HUES6 (cell line): ENCODE data around the gene GNPTG.

Experiments used
- H3K27ac ChIP-seq: 2 replicates; pipeline ENCODE4 v1.7.0; 2013; ENCODE audit warnings: low read depth, mild to moderate bottlenecking, low read length, inconsistent platforms
- H3K27me3 ChIP-seq: 2 replicates; pipeline ENCODE4 v1.6.1; 2013; ENCODE audit warnings: low read length; ENCODE audit not compliant: control insufficient read depth, insufficient read depth
- H3K36me3 ChIP-seq: 2 replicates; pipeline ENCODE4 v1.6.1; 2013; ENCODE audit warnings: low read length; ENCODE audit not compliant: control insufficient read depth, insufficient read depth
- H3K4me1 ChIP-seq: 2 replicates; pipeline ENCODE4 v1.6.1; 2013; ENCODE audit warnings: low read length; ENCODE audit not compliant: control insufficient read depth, insufficient read depth
- H3K4me3 ChIP-seq: 2 replicates; pipeline ENCODE4 v1.5.1; 2013; ENCODE audit warnings: low read depth, low read length
- H3K9ac ChIP-seq: one replicate; pipeline ENCODE4 v1.6.1; 2013; ENCODE audit warnings: mild to moderate bottlenecking, low read length
- H3K9me3 ChIP-seq: 2 replicates; pipeline ENCODE4 v1.6.1; 2013; ENCODE audit warnings: low read depth, low read length; ENCODE audit not compliant: control insufficient read depth, insufficient read depth

Gene GNPTG

DNA sequence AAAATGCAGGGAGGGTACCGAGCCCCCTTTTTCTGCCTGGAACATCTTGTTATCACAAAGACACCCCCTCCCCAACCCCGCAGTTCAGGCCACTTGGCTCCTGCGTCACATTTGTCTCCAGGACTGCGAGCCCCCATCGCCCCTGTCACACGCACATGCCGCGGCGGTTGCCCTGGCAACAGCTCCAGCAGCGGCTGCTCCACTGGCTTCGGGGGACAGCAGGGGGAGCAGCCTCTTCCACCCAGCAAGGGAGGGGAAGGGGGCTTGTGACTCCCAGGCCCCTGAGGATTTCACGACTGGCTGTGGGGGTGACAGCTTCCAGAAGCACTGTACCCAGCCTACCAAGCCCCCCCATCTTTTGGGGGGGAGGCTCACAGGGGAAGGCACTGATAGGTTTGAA lies 15.7 kb upstream of the GNPTG start:
- H3K27ac ChIP-seq, result no peak overlapping the region
- H3K9me3 ChIP-seq, result no peaks in the 10 kb centered on the region
- peaks cover 15% of the 10 kb centered on the region; the same call in 1 of the 2 replicates for H3K4me1 ChIP-seq
- H3K27me3 ChIP-seq, result peaks cover 96% of the 10 kb centered on the region
- H3K36me3 ChIP-seq, result no peaks in the 10 kb centered on the region
- H3K9ac ChIP-seq, result no peak overlapping the region
- H3K4me3 ChIP-seq, result no peak overlapping the region

DNA sequence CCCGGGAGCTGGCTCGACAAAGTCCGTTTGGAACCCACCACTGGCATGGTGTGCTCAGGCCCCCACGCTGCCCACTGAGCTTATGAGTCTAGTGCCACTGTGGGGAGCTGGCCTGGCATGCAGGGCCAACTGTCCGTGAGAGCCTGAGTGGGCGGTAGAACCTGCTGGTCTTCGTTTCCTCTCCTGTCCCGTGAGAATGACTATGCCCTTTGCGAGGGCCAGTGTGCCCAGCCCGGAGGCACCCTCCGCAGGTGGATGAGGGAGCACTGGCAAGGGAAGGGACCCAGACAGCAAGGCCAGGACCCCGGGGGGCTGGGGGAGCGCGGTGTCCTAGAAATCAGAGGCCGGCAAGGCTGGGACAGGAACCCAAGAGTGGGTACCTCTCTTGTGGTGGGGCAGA lies 15.1 kb upstream of the GNPTG start:
- Histone ChIP-seq H3K9me3 (no peaks in the 10 kb centered on the region), H3K4me1 (peaks cover 9% of the 10 kb centered on the region; the same call in 1 of the 2 replicates), H3K36me3 (no peaks in the 10 kb centered on the region), H3K27ac (no peak overlapping the region), H3K4me3 (no peak overlapping the region), H3K9ac (no peak overlapping the region), H3K27me3 (peaks cover 97% of the 10 kb centered on the region)

GRCh38 chr16:1337486-1337885 lies 14.2 kb upstream of the GNPTG start:
- Histone ChIP-seq H3K27me3 (peaks cover 97% of the 10 kb centered on the region), H3K9me3 (no peaks in the 10 kb centered on the region), H3K27ac (no peak overlapping the region), H3K9ac (no peak overlapping the region), H3K36me3 (no peaks in the 10 kb centered on the region), H3K4me3 (no peak overlapping the region), H3K4me1 (peaks cover 7% of the 10 kb centered on the region; the same call in 1 of the 2 replicates)

DNA sequence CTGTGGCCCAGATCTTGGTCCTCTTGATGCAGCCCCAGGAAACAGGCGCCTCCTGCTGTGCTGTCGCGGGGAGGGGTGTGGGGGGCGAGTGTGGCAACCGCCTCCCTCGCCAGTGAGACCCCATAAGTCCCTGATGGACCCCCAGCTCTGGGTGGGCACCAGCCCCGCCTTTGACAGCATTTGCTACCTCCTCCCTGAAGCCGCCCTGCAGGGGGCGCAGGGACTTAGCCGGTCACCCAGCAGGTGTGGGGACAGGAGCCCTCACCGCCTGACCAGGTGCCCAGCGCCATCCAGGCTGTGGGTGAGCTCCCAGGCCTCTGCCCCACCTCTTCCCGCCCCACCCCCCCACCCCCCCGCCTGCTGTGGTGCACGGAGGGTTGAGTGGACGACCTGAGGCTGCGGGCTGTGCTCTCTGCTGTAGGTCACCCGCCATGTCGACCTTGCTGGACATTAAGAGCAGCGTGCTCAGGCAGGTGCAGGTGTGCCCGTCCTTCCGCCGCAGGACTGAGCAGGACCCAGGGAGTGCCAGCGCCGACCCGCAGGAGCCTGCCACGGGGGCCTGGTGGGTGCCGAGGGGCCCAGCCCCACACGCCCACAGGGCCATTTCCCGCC lies 13.5 kb upstream of the GNPTG start:
- Histone ChIP-seq H3K9ac (no peak overlapping the region), H3K4me1 (peaks cover 9% of the 10 kb centered on the region; the same call in 1 of the 2 replicates), H3K4me3 (no peak overlapping the region), H3K27ac (no peak overlapping the region), H3K9me3 (no peaks in the 10 kb centered on the region), H3K27me3 (peaks cover 93% of the 10 kb centered on the region), H3K36me3 (no peaks in the 10 kb centered on the region)

DNA sequence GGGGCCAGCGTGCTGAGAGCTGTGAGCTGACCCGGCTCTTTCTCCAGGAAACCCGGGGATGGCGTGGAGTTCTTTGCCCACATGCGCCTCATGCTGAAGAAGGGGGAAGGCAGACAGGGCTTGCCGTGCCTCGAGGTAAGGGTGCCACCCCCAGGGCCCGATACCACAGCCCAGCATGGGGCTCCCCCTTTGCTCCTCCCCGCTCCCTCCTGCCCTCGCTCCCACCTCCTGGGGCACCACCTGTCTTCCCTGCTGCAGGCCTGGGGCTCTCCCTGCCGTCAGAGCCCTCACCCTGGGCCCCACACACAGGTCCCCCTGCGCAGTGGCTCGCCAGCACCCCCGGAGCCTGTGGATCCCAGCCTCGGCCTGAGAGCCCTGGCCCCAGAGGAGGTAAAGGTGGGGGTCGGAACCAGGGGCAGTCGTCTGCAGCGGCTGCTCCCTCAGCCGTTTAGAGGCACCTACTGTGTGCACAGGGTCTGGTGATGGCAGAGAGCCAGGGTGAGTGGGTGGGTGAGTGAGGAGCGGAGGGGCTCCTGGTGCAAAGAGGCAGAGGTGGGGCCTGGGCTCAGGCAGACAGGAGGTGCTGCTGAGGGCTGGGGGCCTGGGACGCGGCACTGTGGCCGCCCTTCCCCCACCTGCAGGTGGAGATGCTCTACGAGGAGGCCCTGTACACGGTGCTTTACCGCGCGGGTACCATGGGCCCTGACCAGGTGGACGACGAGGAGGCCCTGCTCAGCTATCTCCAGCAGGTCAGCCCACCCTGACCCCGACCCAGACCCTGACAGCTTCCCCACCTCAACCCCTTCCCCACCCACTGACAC lies 12.7 kb upstream of the GNPTG start:
- no peak overlapping the region for H3K27ac ChIP-seq
- H3K36me3 ChIP-seq, result no peaks in the 10 kb centered on the region
- H3K9ac ChIP-seq, result no peak overlapping the region
- no peaks in the 10 kb centered on the region for H3K9me3 ChIP-seq
- peaks cover 13% of the 10 kb centered on the region; the same call in 1 of the 2 replicates for H3K4me1 ChIP-seq
- H3K27me3 ChIP-seq, result peaks cover 94% of the 10 kb centered on the region
- no peak overlapping the region for H3K4me3 ChIP-seq

DNA sequence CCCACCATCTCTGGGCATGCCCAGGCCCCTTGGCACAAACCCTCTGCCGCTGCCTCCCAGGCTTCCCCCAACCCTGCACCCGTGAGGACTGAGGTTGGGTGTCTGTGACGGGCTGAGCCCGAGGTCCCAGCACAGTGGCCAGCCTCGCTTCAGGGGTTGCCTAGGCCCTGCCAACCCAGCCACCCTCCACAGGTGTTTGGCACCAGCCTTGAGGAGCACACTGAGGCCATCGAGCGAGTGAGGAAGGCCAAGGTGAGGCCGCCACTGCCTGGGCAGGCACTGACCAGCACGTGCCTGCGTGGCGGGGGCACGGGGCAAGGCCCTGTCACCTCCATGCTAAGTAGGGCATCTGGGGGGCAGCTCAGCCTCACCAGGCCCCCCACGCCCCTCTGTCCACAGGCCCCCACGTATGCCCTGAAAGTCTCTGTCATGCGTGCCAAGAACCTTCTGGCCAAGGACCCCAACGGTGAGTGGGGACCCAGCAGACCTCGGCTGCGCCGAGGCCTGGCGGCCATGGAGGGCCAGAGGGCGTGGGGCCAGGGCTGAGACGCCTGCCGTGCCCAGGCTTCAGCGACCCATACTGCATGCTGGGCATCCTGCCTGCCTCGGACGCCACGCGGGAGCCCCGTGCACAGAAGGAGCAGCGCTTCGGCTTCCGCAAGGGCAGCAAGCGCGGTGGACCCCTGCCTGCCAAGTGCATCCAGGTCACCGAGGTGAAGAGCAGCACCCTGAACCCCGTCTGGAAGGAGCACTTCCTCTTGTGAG lies 10.8 kb upstream of the GNPTG start:
- H3K9me3 ChIP-seq, result no peaks in the 10 kb centered on the region
- peaks cover 87% of the 10 kb centered on the region for H3K27me3 ChIP-seq
- H3K36me3 ChIP-seq, result no peaks in the 10 kb centered on the region
- no peak overlapping the region for H3K9ac ChIP-seq
- no peak overlapping the region for H3K27ac ChIP-seq
- peaks cover 9% of the 10 kb centered on the region; the same call in 1 of the 2 replicates for H3K4me1 ChIP-seq
- H3K4me3 ChIP-seq, result no peak overlapping the region

GRCh38 chr16:1341495-1342420 lies 10.0 kb upstream of the GNPTG start:
- H3K4me1 ChIP-seq, result peaks cover 9% of the 10 kb centered on the region; the same call in 1 of the 2 replicates
- no peak overlapping the region for H3K9ac ChIP-seq
- no peak overlapping the region for H3K27ac ChIP-seq
- no peaks in the 10 kb centered on the region for H3K36me3 ChIP-seq
- H3K9me3 ChIP-seq, result no peaks in the 10 kb centered on the region
- H3K27me3 ChIP-seq, result peaks cover 78% of the 10 kb centered on the region
- no peak overlapping the region for H3K4me3 ChIP-seq

DNA sequence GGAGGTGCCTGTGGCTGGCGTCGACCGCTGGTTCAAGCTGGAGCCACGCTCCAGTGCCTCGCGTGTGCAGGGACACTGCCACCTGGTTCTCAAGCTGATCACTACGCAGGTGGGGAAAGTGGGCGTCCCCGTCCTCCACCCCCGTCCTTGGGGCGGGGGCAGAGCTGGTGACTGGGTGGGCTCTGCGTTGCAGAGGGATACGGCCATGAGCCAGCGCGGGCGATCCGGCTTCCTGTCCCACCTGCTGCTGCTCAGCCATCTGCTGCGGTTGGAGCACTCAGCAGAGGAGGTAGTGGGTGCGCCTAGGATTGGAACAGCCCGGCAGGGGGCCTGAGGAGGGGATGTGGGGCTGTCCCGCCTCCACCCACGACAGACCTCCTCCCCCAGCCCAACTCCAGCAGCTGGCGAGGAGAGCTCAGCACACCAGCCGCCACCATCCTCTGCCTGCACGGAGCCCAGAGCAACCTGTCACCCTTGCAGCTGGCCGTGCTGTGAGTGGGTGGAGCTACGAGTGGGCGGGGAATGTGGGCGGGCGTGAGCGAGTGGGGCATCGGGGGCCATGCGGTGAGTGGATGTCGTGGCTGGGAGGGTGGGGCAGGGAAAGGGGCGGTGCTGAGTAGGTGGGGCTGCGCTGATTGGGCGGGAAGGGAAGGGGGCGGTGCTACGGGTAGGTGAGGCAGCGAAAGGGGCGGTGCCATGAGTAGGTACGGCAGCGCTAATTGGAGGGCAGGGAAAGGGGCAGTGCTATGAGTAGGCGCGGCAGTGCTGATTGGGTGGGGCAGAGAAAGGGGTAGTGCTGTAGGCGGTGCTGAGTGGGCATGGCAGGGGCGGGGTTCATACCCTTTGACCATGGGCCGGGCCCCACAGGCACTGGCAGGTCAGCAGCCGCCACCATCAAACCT lies 9.0 kb upstream of the GNPTG start:
- Histone ChIP-seq H3K4me3 (peak overlapping the region; percentile 51), H3K9ac (no peak overlapping the region)

DNA sequence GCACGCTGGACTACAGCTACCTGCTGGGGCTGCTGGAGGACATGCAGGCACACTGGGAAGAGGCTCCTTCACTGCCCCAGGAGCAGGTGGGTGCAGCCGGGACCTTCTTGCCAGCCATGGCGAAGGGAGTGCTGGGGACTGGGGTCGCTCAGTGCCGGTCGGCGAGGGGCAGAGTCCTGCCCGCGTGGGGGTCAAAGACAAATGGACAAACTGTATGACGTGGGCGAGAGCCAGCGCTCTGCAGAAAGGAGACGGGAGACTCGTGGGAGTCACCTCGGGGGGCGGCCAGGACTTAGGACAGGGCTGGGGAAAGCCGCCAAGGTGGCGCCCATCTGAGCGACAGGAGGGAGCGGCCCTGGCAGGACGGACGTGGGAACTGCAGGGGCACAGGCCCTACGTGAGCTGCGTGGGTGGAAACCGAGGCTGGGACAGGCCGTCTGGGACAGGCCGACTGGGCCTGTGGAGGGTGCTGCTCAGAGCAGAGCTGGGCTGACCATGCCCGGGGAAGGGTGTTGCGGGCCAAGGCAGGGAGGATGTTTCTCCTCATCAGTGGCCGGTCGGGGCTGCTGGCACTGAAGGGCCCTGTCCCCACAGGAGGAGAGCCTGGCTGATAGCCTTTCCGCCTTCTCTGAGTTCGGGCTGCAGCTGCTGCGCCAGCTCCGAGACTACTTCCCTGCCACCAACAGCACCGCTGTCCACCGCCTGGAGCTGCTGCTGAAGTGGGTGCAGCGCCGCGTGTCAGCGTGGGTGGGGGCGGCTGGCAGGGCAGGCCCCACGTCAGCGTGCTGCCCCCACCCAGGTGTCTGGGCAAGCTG lies 8.1 kb upstream of the GNPTG start:
- peaks cover 9% of the 10 kb centered on the region; the same call in 1 of the 2 replicates for H3K4me1 ChIP-seq
- no peak overlapping the region for H3K27ac ChIP-seq
- peak overlapping the region; percentile 51 for H3K4me3 ChIP-seq
- peaks cover 10% of the 10 kb centered on the region for H3K36me3 ChIP-seq
- H3K9ac ChIP-seq, result no peak overlapping the region
- no peaks in the 10 kb centered on the region for H3K9me3 ChIP-seq
- H3K27me3 ChIP-seq, result peaks cover 61% of the 10 kb centered on the region

More for the DNA sequence above, 9.0 kb upstream of the GNPTG start:
- 0 out of 2 replicates have a peak, but pooled peaks cover 3% of the 10 kb centered on the region for H3K36me3 ChIP-seq
- H3K27me3 ChIP-seq, result peaks cover 68% of the 10 kb centered on the region
- peaks cover 9% of the 10 kb centered on the region; the same call in 1 of the 2 replicates for H3K4me1 ChIP-seq
- H3K27ac ChIP-seq, result no peak overlapping the region
- H3K9me3 ChIP-seq, result no peaks in the 10 kb centered on the region
